Common myeloid progenitor, CD34-positive (primary cell): ENCODE results near the gene PRDM16.

ENCODE experiments used
- CTCF ChIA-PET: fragments of 350-600 bp; sonication (Branson Sonifier 250); formaldehyde crosslinking; loops from one replicate; lab custom pipeline; 2021; ENCODE audit warnings: antibody characterized with exemption; lab: Charles Lee
- POLR2A ChIA-PET: fragments of 350-600 bp; sonication (Branson Sonifier 250); formaldehyde crosslinking; loops from one replicate; lab custom pipeline; 2021; ENCODE audit warnings: antibody characterized with exemption; lab: Charles Lee
- DNase-seq, 3 donors: peaks; one replicate each; pipeline versions ENCODE4 v3.0.0 to v3.0.0-alpha.2; 2013
- H3K27ac ChIP-seq, 2 experiments: 1 replicate in 1 of 2; 2 replicates in 1 of 2; pipeline ENCODE4 v1.7.0; 2013; ENCODE audit warnings: inconsistent platforms in 2 of 2, low read length in 2 of 2, mild to moderate bottlenecking in 2 of 2, low read depth in 1 of 2, moderate library complexity in 1 of 2; ENCODE audit not compliant: severe bottlenecking in 2 of 2, insufficient read depth in 1 of 2, poor library complexity in 1 of 2
- H3K27me3 ChIP-seq, 5 experiments: replicated peaks in 2 of 5; 1 replicate in 3 of 5; 2 replicates in 2 of 5; pipeline versions ENCODE4 v1.6.1 to v1.7.0; 2013; ENCODE audit warnings: low read length in 4 of 5, mild to moderate bottlenecking in 2 of 5, moderate library complexity in 2 of 5, inconsistent platforms in 1 of 5; ENCODE audit not compliant: insufficient read depth in 5 of 5, control insufficient read depth in 4 of 5
- H3K36me3 ChIP-seq, 4 experiments: 1 replicate in 2 of 4; 2 replicates in 2 of 4; pipeline versions ENCODE4 v1.6.1 to v1.7.0; 2013; ENCODE audit warnings: low read length in 3 of 4, control low read depth in 1 of 4, mild to moderate bottlenecking in 1 of 4; ENCODE audit not compliant: control insufficient read depth in 4 of 4, insufficient read depth in 4 of 4
- H3K4me1 ChIP-seq, 4 experiments: 1 replicate in 3 of 4; 2 replicates in 1 of 4; pipeline versions ENCODE4 v1.6.1 to v1.7.1; 2013; ENCODE audit warnings: low read length in 3 of 4, mild to moderate bottlenecking in 3 of 4, control low read depth in 1 of 4, inconsistent platforms in 1 of 4, moderate library complexity in 1 of 4; ENCODE audit not compliant: control insufficient read depth in 4 of 4, insufficient read depth in 4 of 4; ENCODE audit errors: control extremely low read depth in 1 of 4
- H3K4me3 ChIP-seq, 7 experiments: 1 replicate in 4 of 7; 2 replicates in 3 of 7; pipeline versions ENCODE4 v1.5.1 to v1.7.0; 2013; ENCODE audit warnings: mild to moderate bottlenecking in 7 of 7, low read length in 6 of 7, moderate library complexity in 6 of 7, inconsistent platforms in 2 of 7, low read depth in 2 of 7, control low read depth in 1 of 7; ENCODE audit not compliant: insufficient read depth in 4 of 7, control insufficient read depth in 1 of 7; ENCODE audit errors: extremely low read depth in 1 of 7
- H3K9me3 ChIP-seq, 5 experiments: 1 replicate in 4 of 5; 2 replicates in 1 of 5; pipeline versions ENCODE4 v1.6.1 to v1.7.1; 2013; ENCODE audit warnings: low read length in 4 of 5, mild to moderate bottlenecking in 2 of 5, inconsistent platforms in 1 of 5, low read depth in 1 of 5, moderate library complexity in 1 of 5; ENCODE audit not compliant: control insufficient read depth in 4 of 5, insufficient read depth in 2 of 5; ENCODE audit errors: control extremely low read depth in 1 of 5
- WGBS: methylation state at CpG from one replicate; pipeline ENCODE4 v1.1.5; 2013; ENCODE audit not compliant: insufficient coverage; 5-methylcytosine and 5-hydroxymethylcytosine counted together

The PRDM16 gene

GRCh38 chr1:3349968-3350299, 280.9 kb downstream of the PRDM16 start:
- H3K27ac ChIP-seq = no peak overlapping the region
- H3K4me1 ChIP-seq = peaks cover 0 to 47% (median 23%) of the 10 kb centered on the region in 4 experiments
- DNase-seq = no peak
- POLR2A ChIA-PET = interaction anchor here (1.1 to 1.2 kb wide), 2 partner anchors 22 to 27 kb away, joined by 3 read pairs; no protein-coding TSS in a partner anchor
- peaks cover 0 to 3% (median 0%) of the 10 kb centered on the region in 5 experiments for H3K27me3 ChIP-seq
- peaks cover 0 to under 1% (median 0%) of the 10 kb centered on the region in 4 experiments for H3K36me3 ChIP-seq
- H3K4me3 ChIP-seq = no peak overlapping the region
- CTCF ChIA-PET = interaction anchor here (1.0 to 2.2 kb wide), 5 partner anchors 9 to 19 kb away, joined by 3 to 7 read pairs (median 3); no protein-coding TSS in a partner anchor
- peaks cover 0 to 1% (median 0%) of the 10 kb centered on the region in 5 experiments for H3K9me3 ChIP-seq
- WGBS = no CpG with 5 or more reads among the region's 3 CpGs

DNA sequence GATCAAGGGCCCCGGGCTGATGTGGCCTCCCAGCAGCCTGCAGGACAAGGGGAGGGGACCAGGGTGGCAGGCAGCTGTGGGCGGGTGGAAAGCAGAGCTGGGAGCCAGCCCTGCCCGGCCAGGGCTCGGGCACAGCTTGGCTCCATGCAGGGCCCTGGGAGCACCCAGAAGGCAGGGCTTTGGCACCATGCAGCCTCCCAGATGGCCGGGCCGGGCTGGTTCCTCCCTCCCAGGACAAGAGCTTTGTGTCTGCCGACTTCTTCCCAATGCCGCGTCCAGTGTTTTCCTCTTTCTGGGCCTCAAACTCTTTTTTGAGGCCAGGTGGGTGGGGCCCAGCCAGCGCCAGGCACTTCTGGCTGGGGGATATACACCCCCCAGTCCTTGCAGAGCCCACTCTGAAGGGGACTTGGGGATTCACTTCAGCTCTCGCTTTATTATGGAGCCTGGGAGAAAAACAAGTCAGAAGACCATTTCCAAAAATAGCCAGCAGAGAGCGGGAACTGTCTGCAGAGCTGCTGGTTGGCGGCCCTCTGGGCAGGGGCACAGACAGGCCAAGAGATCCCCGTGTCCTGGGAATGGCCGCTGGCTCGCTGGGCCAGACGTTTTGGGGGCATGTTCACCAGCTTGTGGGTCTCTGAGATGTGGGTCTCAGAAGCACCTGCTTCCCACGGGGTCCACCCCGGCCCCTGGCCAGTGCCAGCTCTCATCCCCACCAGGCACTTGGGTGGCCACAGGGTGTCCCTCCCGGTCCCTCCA, 281.7 kb downstream of the PRDM16 start:
- DNase-seq = peak in 1 of 3 donors; percentile 37
- H3K36me3 ChIP-seq = no peaks in the 10 kb centered on the region
- H3K9me3 ChIP-seq = no peaks in the 10 kb centered on the region
- H3K4me1 ChIP-seq = peaks cover 0 to 47% (median 23%) of the 10 kb centered on the region in 4 experiments
- no peak overlapping the region for H3K27ac ChIP-seq
- 33% methylated on average over 15 of the region's 20 CpGs for WGBS
- ChIA-PET CTCF (interaction anchor here (0.7 to 2.2 kb wide), 6 partner anchors 10 to 77 kb away, joined by 3 to 7 read pairs (median 3); no protein-coding TSS in a partner anchor), POLR2A (interaction anchor here (1.1 kb wide), 1 partner anchor 23 kb away, joined by 3 read pairs; no protein-coding TSS in a partner anchor)
- H3K4me3 ChIP-seq = peak overlapping the region in 1 of 7 experiments; percentile 5
- H3K27me3 ChIP-seq = peaks cover 0 to 3% (median 0%) of the 10 kb centered on the region in 5 experiments

- Histone ChIP-seq H3K4me1 (peaks cover 0 to 47% (median 23%) of the 10 kb centered on the region in 4 experiments), H3K36me3 (no peaks in the 10 kb centered on the region), H3K9me3 (no peaks in the 10 kb centered on the region), H3K4me3 (peak overlapping the region in 2 of 7 experiments; percentile 16 to 28), H3K27me3 (peaks cover 0 to 3% (median 0%) of the 10 kb centered on the region in 5 experiments), H3K27ac (no peak overlapping the region)
- ChIA-PET CTCF (interaction anchor here (1.5 to 2.2 kb wide), 2 partner anchors 11 to 12 kb away, joined by 3 to 6 read pairs; no protein-coding TSS in a partner anchor), POLR2A (no interaction called here)
- DNase-seq = peak; percentile 41 to 68 (median 64)
- WGBS = 34% methylated on average over 8 of the region's 11 CpGs
Measured at GRCh38 chr1:3351449-3352298, 282.7 kb downstream of the PRDM16 start.

DNA sequence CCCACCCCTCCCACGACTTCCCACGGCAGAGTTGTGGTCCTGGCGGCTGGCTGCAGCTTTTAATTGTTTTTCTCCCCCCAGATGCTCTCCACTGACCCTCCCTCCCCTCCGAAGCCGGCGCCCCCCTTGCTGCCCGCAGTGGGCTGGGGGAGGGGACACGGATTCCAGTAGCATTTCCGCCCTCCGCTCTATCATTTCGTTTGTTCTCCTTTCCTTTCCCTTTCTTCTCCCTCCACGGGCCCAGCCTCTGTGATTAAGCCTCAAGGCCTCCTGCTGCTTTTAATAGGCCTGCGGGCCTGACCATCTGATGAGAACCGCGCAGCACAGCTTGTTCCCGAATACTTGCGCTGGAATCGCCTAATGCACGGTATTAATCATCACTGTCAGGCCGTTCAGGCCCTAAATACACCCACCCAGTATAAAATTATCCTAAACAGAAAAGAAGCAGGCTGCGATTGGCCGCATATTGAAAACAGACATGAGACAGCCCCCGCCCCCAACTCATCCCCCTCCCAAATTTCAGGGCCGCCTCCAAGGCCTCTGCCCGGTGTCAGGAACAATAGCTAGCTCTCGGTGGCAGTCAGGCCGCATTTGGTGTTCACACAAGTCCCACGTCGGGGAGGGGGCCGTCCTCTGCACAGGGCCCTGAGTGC, 283.4 kb downstream of the PRDM16 start:
- Histone ChIP-seq H3K27ac (no peak overlapping the region), H3K27me3 (peaks cover 0 to 3% (median 0%) of the 10 kb centered on the region in 5 experiments), H3K4me1 (peaks cover 0 to 51% (median 23%) of the 10 kb centered on the region in 4 experiments), H3K4me3 (peak overlapping the region in 1 of 7 experiments; percentile 16), H3K36me3 (no peaks in the 10 kb centered on the region), H3K9me3 (no peaks in the 10 kb centered on the region)
- DNase-seq = peak in 2 of 3 donors; percentile 27 to 43
- WGBS = 40% methylated on average over 24 of the region's 30 CpGs
- ChIA-PET CTCF (interaction anchor here (1.5 kb wide), 1 partner anchor 11 kb away, joined by 3 read pairs; no protein-coding TSS in a partner anchor), POLR2A (no interaction called here)

- Histone ChIP-seq H3K27me3 (peaks cover 0 to 3% (median 0%) of the 10 kb centered on the region in 5 experiments), H3K36me3 (no peaks in the 10 kb centered on the region), H3K9me3 (no peaks in the 10 kb centered on the region), H3K4me1 (peaks cover 0 to 48% (median 23%) of the 10 kb centered on the region in 4 experiments), H3K4me3 (no peak overlapping the region), H3K27ac (no peak overlapping the region)
- WGBS = 42% methylated on average over 9 of the region's 13 CpGs
- POLR2A ChIA-PET = no interaction called here
- CTCF ChIA-PET = no interaction called here
- peak in 1 of 3 donors; percentile 31 for DNase-seq
Measured at GRCh38 chr1:3352952-3353331, 283.9 kb downstream of the PRDM16 start.

DNA sequence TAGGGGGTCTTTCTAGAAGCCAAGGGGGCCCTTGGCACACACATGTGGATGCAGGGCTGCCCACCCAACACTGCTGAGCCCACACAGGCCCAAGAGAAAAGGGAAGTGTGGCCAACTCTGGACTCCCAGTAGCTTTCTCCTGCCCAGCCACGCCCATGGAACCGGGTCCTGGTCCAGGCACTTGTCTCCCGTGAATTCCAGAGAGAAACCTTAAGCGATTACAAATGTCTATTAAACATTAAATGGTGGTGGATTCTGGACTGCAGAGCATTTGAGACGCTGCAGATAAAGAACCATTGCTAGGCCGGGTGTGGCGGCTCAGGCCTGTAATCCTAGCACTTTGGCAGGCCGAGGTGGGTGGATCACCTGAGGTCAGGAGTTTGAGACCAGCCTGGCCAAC, 284.9 kb downstream of the PRDM16 start:
- Histone ChIP-seq H3K4me1 (peaks cover 0 to 47% (median 22%) of the 10 kb centered on the region in 4 experiments), H3K27ac (no peak overlapping the region), H3K4me3 (no peak overlapping the region), H3K36me3 (no peaks in the 10 kb centered on the region), H3K27me3 (no peaks in the 10 kb centered on the region), H3K9me3 (no peaks in the 10 kb centered on the region)
- WGBS = 94% methylated on average over 7 of the region's 8 CpGs
- ChIA-PET CTCF (no interaction called here), POLR2A (no interaction called here)
- no peak for DNase-seq
